NCI-H82 treated with DMSO at 0.1 percent for 48 hours (cell line): ENCODE measurements around the gene IGFBP7.
"Not testable (repeated sequence)": the region's sequence is repeated elsewhere in the genome, so short reads cannot be mapped to it uniquely, and the experiment has no call there.

Experiments used
- DNase-seq: peaks from one replicate; lab custom pipeline; 2025; ENCODE audit not compliant: unreplicated experiment; lab: John Stamatoyannopoulos, UW

IGFBP7 gene

DNA sequence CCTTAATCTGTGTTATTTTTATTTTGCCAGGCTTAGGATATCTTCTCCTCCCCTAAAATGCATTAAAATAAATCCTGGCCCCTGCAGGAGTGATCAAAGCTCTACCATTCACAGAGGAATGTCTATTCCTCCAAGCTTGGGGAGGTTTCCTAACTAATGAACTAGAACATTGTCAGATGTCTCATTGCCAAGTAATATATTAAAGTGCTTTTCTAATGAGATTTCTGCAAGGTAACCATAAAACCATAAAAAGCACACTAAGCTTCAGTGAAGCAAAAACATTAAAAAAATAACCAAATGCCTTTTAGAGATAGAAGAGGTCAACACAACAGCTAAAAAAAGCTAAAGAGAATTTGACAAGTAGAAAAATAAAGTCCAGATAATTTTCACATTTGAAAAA, 34.8 kb downstream of the IGFBP7 start:
- DNase-seq: no peak

DNA sequence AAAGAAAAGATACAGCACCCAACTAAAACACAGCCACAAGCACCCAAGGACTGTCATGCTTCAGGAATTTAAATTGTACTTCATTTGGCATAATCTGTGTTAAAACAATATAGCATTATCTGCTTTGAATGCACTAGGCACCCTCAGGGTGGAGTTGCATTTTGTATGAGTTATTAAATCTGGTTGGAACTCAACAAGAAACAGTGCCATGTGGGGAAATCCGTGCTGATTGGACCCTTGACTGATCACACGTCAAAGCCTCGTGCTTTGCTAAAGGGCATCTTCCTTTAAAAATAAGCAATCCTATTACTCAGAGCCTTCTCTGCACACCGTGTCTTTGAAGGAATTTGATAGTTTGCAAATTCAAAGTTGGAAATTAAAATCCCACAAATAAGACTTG, 35.4 kb downstream of the IGFBP7 start:
- no peak for DNase-seq

DNA sequence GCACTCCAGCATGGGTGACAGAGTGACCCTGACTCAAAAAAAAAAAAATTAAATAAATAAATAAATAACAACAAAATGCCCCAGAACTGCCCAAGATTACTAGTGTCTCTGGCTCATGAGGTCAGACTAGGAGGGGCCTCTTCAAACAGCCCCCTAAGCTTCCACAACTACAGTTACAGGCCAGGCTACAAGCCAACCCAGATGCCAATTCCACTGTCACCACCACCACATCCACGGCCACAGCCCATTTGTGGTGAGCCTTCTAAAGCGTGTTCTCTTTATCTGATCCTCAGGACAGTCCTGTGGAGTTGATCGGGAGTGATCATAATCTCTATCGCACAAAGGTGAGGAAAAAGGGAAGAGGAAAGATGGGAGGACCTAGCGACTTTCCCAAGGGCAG, 36.6 kb downstream of the IGFBP7 start:
- DNase-seq: no peak

DNA sequence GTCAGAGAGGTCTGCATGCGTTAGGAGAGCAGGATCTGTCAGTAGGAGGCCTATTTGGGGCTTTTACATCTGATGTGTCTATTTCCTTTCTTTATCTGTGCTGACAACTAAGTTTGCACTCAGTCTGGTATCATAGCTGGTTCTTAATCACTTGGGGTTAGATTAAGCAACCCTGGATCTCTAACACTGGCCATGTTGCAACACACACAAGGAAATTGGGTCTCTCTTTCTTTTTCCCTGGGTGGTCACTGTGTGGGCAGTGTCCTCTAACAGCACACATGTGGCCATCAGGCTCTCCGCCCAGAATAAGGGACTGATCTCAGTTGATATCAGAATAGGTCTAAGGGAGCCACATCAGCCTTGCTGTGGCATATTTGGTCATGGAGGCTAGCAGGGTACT, 38.9 kb downstream of the IGFBP7 start:
- no peak for DNase-seq

DNA sequence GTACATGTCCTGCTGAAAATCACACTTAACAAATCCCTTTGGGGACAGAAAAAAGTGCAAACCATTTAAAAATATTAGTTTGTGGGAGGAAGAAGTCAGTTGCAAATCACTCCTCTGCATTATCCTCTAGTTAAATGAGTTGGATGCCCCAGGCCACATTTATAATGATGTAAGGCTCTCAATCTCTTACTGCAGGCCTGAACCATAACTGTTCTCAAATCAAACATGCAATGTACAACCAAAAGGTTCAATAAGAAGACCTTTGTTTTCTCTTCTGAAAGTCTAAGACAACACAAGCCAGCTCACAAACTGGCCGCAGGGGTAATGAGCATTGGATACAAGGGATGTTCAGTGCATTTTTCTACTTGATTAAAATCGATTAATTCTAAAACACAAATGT, 39.7 kb downstream of the IGFBP7 start:
- no peak for DNase-seq

DNA sequence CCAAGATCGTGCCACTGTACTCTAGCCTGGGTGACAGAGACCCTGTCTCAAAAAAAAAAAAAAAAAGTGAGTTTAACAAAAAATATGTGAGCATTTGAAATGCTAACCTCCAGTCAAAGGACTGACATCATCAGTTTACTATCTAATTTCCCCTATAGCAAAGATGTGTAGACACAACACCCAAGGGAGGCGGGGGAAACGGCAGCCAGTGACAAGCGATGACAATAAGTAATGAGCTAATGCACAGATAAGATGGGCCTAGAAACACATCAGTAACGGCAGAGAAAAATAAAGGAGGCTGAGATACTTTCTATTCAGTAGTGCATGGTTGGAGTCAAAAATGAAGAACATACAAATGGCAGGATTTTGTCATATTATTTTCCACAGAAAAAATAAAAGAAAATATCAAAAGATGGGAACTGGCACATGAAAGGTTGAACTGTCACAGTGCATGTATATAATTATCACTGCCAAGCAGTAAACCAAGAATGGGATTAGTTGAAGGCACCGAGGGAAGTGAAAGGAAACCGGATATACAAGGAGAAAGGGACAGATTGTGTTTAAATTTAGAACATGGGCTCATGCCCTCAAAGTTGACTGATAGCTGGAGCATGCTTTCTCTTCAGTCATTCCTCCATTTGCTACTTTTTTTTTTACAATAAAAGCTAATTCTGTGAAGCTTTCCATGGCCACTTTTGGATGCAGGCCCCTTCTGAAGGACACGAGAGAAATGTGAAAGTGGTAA, 41.8 kb downstream of the IGFBP7 start:
- no peak for DNase-seq

DNA sequence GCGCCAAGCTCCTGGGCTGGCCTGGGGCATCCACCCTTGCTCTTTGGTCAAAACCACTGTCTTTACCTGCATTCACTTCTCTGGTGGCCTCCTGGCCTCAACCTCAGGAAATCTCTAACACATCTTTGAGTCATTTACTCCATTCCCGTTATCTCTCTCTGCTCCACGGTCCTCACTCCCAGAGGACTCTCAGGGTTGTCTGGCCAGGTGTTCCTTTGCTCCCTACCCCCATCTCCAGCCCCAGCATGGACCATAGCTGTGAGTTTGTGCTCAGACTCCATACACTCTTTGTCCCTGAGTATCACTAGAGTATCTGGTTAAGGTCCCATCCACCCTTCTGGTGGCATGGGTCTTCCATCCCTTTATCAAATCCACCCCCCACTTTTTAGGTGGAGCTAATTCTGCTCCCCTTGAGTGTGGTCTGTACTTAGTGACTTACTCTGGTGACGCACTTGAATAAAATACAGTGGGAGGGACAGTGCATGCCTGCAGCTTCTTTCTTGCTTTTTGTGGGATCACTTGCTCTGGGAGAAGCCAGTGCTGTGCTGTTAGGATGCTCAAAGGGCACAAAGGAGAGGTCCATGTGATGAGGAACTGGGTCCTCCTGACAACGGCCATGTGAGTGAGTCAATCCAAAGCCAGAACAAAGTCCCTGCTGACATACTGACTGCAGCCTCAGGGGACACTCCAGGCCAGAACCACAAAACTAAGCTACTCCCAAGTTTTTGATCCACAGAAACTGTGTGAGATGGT, 44.3 kb downstream of the IGFBP7 start:
- DNase-seq: no peak

DNA sequence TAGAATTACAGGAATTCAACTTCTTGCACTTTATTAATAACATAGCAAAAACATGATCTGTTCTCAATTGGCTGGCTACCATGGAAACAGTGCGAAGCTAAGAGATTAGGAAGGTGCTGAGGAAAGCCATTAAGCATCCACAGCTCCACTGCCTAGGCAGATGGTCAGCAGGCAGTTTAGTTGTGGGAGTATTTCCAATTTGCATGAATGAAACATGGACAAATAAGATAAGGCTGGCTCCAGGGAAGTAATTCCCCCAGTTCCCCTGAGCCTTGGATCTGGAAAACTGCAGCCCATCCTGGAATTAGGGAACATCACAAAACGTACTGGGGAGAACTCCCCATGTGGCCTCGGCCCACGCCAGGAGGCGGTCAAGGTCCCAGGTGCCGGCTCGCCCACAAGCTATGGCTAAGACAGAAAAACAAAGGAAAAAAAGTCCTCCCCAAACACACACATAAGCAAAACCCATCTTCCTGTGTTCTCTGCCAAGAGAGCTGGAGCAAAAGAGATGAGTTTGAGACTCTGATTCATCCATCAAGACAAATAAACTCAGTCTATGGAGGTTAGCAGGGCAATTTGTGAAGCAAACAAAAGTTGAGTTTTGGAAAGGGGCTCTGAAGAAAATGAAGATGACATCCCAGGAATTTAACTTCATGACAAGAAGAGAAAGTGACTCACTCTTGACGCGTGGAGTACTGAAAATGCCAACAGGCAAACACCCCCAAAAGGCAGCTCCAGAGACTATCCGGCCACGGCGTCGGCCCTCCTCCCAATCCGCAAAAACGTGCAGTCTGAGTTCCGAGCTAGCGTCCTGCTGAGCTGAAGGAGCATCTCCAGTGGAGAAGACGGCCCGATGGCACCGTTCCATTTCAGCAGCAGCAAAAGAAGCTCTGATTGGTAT, 45.1 kb downstream of the IGFBP7 start:
- DNase-seq: no peak

DNA sequence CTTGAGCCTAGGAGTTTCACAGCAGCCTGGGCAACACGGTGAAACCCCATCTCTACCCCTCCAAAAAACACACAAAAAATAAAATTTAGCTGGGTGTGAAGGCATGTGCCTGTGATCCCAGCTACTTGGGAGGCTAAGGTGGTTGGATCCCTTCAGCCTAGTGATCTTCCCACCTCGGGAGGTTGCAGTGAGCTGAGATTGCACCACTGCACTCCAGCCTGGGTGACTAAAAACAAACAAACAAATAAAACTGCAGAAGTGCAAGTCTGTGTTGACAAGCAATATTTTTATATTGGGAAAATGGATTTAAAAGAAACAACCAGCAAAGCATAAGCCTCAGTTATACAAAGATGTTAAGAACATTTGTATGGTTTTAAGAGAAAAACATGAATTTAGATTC, 46.1 kb downstream of the IGFBP7 start:
- DNase-seq: no peak

DNA sequence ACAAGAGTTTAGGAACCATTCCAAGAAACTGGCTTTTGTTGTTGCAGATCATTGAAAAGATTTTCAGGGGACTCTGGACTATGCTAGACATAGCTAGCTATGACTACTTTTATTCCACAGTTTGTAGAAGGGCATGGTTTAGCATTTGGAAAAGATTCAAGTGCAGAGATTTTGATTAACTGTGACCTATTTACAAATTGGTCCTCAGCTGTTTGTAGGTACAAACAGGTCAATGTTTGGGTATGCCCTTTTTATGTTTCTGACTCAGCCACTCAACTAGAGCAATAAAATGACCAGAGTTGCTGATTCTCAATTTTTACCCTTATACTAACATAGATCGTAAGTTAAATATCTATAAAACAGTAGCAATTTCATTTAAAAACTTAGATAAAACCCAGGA, 46.7 kb downstream of the IGFBP7 start:
- DNase-seq: no peak

DNA sequence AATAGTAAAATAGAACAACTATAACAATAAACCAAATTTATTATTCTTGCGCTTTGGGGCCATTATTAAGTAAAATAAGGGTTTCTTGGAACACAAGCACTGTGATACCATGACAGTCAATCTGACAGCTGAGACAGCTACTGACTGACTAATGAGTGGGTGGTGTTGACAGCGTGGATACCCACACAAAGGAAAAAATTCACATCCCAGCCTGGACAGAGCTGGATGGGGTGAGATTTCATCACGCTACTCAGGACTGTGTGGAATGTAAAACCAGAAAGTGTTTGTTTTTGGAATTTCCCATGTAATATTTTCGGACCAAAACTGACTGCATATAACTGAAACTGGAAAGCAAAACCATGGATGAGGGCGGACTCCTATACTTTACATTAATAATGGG, 48.8 kb downstream of the IGFBP7 start:
- DNase-seq: no peak

DNA sequence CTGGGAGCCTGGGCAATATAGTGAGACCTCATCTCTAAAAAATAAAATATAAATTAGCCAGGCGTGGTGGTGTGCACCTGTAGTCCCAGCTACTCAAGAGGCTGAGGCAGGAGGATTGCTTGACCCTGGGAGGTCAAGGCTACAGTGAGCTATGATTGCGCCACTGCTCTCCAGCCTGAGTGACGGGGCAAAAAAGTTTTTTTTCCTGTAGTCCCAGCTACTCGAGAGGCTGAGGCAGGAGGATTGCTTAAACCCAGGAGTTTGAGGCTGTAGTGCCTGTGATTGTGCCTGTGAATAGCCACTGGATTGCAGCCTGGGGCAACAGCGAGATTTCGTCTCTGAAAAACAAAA, 49.5 kb downstream of the IGFBP7 start:
- DNase-seq: not testable (repeated sequence)

DNA sequence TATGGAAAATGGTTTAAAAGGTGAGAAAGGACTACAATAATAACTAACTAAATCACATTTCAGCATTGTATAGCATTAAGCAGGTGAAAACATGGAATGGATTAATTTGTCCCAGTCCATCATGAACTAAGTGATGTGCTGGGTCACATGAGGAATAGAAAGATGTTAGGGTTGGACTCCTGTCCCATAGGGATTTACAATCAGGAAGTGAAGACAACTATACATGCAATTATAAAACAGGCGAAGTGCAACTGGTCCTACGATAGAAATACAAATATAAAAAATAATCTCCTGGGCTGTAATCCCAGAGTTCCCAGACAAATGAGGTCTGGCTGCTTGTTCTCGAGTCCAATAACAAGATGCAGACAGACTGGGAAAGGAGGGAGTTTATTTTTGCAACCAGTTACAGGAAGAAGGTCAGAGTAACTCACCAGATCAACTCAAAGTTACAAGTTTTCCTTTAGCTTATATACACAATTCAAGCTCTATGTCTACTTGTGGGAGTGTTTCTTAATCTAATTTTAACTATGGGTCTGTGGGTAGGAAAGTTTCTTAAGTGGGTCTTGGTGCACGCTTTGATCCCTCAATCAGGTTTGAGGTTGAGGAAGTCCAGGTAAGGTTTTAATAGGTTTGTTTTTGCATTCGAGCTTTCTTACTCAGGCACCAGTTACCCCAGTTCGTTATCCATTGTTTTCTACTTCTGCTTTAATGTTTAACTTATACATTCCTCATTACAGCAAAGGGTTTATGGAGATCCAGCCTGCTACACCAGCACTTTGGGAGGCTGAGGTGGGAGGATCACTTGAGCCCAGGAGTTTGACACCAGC, 50.1 kb downstream of the IGFBP7 start:
- no peak for DNase-seq

DNA sequence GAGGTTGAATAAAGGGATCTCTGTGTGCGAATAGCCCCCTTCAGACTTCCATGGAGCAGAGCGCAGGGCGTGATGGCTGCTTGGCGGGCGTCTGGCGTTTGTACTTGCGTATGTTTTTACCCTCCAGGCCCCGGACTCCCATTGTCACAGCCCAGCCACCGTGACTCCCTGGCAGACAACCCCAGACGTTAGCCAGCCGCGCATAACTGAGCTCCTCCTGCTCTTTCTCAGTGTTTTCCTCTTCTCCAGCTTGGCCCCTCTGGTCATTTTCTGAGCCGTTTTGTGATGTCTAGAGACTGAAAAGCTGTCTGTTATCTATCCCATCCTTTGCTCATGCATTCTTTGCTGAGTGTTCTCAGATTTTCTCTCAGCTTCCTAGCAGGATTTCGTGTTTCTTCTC, 54.3 kb downstream of the IGFBP7 start:
- DNase-seq: no peak

DNA sequence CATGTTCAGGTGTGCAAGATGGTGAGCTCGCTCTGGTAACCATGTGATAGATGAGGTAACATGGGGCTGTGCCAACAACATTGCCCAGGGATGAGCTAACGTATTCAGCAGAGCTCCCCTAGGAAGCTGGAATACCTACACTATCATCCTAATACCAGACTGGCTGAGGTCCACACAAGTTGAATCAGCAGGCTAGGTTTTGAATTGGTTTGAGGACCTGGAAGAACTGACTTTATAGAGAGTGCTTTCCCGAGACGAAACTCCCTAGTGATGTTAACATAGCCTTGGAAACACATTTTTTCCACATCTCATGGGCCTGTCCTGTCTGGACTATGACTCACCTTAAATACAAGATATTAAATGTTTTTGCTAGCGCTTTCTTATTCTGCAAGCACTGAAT, 56.7 kb downstream of the IGFBP7 start:
- DNase-seq: no peak

DNA sequence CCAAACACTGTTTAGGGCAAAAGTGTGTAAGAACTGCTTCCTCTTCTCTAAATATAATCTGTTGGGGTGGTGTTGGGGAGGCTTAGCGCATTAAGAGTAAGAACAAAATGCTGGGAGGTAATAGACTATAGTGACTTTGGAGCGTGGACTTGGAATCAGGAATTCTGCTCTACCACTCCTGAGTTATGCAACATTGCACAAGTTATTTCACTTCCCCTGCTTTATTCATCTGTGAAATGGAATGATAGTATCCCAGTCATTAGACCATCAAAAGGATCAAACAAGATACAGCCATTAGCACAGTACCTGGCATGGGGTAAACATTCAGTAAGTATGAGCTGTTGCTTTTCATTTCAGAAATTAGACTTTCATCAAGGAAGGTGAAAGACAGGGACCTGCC, 58.7 kb downstream of the IGFBP7 start:
- no peak for DNase-seq

DNA sequence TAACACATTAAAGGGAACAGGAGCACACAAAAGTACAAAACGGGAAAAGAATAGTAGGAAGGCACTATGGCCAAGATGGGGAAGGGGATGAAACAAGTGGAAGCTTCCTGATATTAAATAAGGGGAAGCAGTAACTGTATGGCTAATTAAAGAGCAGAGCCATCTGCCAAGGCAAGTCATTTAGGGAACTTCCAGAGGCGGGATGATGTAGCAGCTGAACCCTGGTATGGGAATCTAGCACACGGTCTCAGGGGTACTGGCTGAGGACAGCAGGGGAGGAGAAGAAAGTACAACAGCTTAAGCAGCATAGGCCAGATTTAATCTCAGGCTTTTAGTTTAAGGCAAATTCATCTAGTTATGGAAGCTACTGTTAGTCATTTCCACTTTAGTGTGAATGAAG, 59.1 kb downstream of the IGFBP7 start:
- DNase-seq: no peak

DNA sequence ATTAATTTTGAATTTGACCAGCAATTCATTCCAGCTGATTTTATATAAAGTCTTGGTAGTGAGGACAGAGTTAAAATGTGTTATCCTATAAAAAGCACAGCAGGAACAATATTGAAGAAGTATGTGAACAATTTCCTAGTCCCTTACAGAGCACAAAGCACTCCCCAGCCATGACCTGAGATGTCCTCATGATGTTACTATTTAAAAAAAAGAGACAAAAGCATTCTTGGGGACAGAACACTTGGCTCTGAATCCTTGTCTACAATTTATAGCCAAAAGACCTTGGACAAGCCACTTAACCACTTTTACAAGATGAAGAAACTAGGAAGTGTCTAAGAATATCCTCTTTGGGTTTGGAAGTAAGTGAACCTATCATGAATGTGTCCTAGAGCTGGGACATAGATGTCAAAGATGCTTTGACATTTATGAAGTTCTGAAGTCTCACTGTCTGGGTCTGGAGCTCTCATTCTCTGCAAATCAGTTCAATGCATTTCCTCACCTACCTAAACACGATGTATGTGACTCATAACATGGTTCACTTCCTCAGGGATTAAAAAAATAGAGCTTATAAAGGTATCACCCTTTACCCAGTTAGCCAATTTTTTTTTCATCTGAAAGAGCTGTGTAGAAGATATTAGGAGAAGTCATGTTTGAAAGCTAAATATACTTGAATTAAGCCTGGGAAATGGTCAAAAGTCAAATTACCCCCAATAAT, 61.4 kb downstream of the IGFBP7 start:
- DNase-seq: no peak

DNA sequence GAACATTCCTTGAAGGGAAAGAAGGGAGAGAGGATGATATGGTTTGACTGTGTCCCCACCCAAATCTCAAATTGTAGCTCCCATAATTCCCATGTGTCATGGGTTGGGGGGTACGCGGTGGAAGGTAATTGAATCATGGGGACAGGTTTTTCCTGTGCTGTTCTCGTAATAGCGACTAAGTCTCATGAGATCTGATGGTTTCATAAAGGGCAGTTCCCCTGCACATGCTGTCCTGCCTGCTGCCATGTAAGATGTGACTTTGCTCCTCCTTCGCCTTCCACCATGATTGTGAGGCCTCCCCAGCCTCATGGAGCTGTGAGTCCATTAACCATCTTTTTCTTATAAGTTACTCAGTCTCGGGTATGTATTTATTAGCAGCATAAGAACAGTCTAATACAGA, 63.1 kb downstream of the IGFBP7 start:
- not testable (repeated sequence) for DNase-seq

DNA sequence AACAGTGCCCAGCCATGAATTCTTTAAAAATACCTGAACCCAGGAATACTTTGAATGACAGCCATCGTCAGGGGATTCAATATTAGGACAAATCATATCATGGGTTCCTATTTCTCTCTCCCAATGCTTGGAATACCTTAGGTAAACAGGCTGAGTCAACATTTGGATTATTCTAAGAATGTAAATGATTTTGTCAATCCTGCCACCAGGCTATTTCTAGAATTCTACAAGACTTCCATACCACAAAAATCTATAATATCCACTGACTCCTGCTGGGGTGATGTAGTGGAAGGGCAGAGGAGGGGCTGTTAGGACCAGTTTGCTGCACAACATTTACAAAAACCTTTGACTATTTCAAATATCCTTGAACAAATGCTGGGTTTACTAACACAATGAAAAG, 65.2 kb downstream of the IGFBP7 start:
- DNase-seq: no peak
